Measurements from ENCODE around the gene HSBP1. TPM values are rescaled to one million over a fixed set of nuclear protein-coding genes. Genes with fewer than 3 reads are reported as not detected.

HSBP1 gene
- total and polyA plus RNA-seq, 2 of the 8 experiments (the other 6 are each of a cell fraction or from before 2014, with no cell fraction given), result 78.4 to 219 TPM

GRCh38 chr16:83818276-83818675 is 10.5 kb downstream of the HSBP1 start (continued):
- no peak for TF ChIP-seq CHD7 (IDR thresholded peaks at IDR 0.05; ENCODE audit: insufficient replicate concordance, low read length)
- no peak for TF ChIP-seq CTCF (IDR thresholded peaks at IDR 0.05; ENCODE audit: control extremely low read depth in 1 of 3, insufficient read depth in 1 of 3, low read depth in 1 of 3, low read length in 3 of 3)
- no peak for TF ChIP-seq GTF2F1 (IDR thresholded peaks at IDR 0.05; ENCODE audit: borderline replicate concordance, low read depth, low read length)
- TF ChIP-seq SIX5 (IDR thresholded peaks at IDR 0.05; ENCODE audit: low read depth, low read length), result no peak
- TF ChIP-seq SP4 (IDR thresholded peaks at IDR 0.05; ENCODE audit: low read length), result no peak
- no peak for TF ChIP-seq KDM1A (IDR thresholded peaks at IDR 0.05; ENCODE audit: borderline replicate concordance, low read length)
- no peak for TF ChIP-seq EGR1 (IDR thresholded peaks at IDR 0.05; ENCODE audit: borderline replicate concordance, low read depth, low read length)
- TF ChIP-seq SRF (IDR thresholded peaks at IDR 0.05; ENCODE audit: low read depth, low read length), result no peak
- TF ChIP-seq KDM5A (IDR thresholded peaks at IDR 0.05; ENCODE audit: low read length), result no peak
- TF ChIP-seq SIN3A (conservative IDR thresholded peaks at IDR 0.05 in 1 of 2, IDR thresholded peaks at IDR 0.05 in 1 of 2; ENCODE audit: low read depth in 1 of 2, low read length in 2 of 2), result no peak

Measured in H1 (cell line).